Measurements from ENCODE around the gene CYP2W1.

The CYP2W1 gene

GRCh38 chr7:951881-952547 is 31.0 kb upstream of the CYP2W1 start:
- no peaks in the 10 kb centered on the region for H3K36me3 Mint-ChIP-seq (ENCODE audit: low read depth)
- peaks cover under 1% of the 10 kb centered on the region for H3K4me1 Mint-ChIP-seq
- H3K27me3 Mint-ChIP-seq (ENCODE audit: low read depth, poor library complexity) = peaks cover 65% of the 10 kb centered on the region
- no peak overlapping the region for H3K4me3 Mint-ChIP-seq
- no peak for DNase-seq
- no peak overlapping the region for H3K27ac Mint-ChIP-seq
- H3K9me3 Mint-ChIP-seq = no peaks in the 10 kb centered on the region
- TF ChIP-seq CTCF (IDR thresholded peaks at IDR 0.05) = no peak

- no peak for DNase-seq
- Mint-ChIP-seq H3K4me1 (peaks cover 5% of the 10 kb centered on the region), H3K9me3 (no peaks in the 10 kb centered on the region), H3K4me3 (no peak overlapping the region), H3K27ac (no peak overlapping the region), H3K36me3 (ENCODE audit: low read depth) (no peaks in the 10 kb centered on the region), H3K27me3 (ENCODE audit: low read depth, poor library complexity) (peaks cover 59% of the 10 kb centered on the region)
- TF ChIP-seq CTCF (IDR thresholded peaks at IDR 0.05) = no peak
Observed at GRCh38 chr7:952548-953441, 30.2 kb upstream of the CYP2W1 start.

- no peak overlapping the region for H3K27ac Mint-ChIP-seq
- H3K4me1 Mint-ChIP-seq = peaks cover 5% of the 10 kb centered on the region
- H3K9me3 Mint-ChIP-seq = no peaks in the 10 kb centered on the region
- peak overlapping the region; percentile 50 for H3K4me3 Mint-ChIP-seq
- TF ChIP-seq CTCF (IDR thresholded peaks at IDR 0.05) = no peak
- H3K36me3 Mint-ChIP-seq (ENCODE audit: low read depth) = no peaks in the 10 kb centered on the region
- peak; percentile 58 for DNase-seq
- peaks cover 55% of the 10 kb centered on the region for H3K27me3 Mint-ChIP-seq (ENCODE audit: low read depth, poor library complexity)
Observed at GRCh38 chr7:953547-954327, 29.2 kb upstream of the CYP2W1 start.

GRCh38 chr7:954330-955238 is 28.4 kb upstream of the CYP2W1 start, which contains the start of gene ADAP1:
ADAP1 (minus strand) TSS chr7:954680; CDS start chr7:954477, 203 bp downstream.
- H3K27me3 Mint-ChIP-seq (ENCODE audit: low read depth, poor library complexity) = peaks cover 52% of the 10 kb centered on the region
- peak within 1 kb of the TSS; percentile 76 for H3K4me3 Mint-ChIP-seq
- H3K27ac Mint-ChIP-seq = no peak within 1 kb of the TSS
- peak; percentile 76 for DNase-seq
- H3K36me3 Mint-ChIP-seq (ENCODE audit: low read depth) = no peaks in the 10 kb centered on the region
- no peak for TF ChIP-seq CTCF (IDR thresholded peaks at IDR 0.05)
- H3K4me1 Mint-ChIP-seq = peaks cover 10% of the 10 kb centered on the region
- no peaks in the 10 kb centered on the region for H3K9me3 Mint-ChIP-seq

GRCh38 chr7:956031-956430 is 26.9 kb upstream of the CYP2W1 start:
- Mint-ChIP-seq H3K4me1 (peaks cover 21% of the 10 kb centered on the region), H3K4me3 (peak overlapping the region; percentile 74), H3K9me3 (no peaks in the 10 kb centered on the region), H3K27me3 (ENCODE audit: low read depth, poor library complexity) (peaks cover 40% of the 10 kb centered on the region), H3K36me3 (ENCODE audit: low read depth) (no peaks in the 10 kb centered on the region), H3K27ac (no peak overlapping the region)
- no peak for TF ChIP-seq CTCF (IDR thresholded peaks at IDR 0.05)
- DNase-seq = no peak
